Stimulated activated CD4-positive, alpha-beta T cell treated with anti-CD3 and anti-CD28 coated beads, Interleukin-1b, Interleukin-23, amount 100 ng/mL, for 4 hours (primary cell): ENCODE measurements around the gene MAPK8IP3.

Source experiments
- DNase-seq, 2 donors: peaks; one replicate each; pipeline ENCODE4 v3.0.0-alpha.2; 2020; ENCODE audit warnings: low read depth in 2 of 2

Gene MAPK8IP3

DNA sequence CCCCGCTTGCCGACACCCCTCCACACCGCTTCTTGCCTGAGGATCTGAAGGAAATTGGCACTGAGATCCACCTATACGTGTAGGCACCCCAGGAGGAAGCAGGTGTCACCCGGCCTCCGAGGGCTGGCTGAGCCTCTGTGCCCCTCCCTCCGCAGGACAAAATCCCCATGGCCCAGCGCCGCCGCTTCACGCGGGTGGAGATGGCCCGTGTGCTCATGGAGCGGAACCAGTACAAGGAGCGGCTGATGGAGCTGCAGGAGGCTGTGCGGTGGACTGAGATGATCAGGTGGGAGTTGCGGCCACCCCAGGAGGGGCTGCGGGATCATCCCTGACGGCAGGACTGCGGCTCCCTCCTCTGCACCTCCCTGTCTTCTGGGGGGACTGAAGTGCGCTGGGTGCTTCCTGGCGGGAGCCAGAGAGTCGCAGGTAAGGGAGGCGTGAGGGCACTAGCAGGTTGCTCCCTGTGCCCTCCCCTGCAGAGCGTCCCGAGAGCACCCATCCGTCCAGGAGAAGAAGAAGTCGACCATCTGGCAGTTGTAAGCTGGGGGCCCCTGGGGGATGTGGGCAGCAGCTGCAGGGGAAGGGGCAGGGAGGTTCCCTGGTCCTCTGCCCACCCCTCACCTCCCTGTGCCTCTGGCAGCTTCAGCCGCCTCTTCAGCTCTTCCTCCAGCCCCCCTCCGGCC, 56.3 kb downstream of the MAPK8IP3 start:
- DNase-seq: no peak

DNA sequence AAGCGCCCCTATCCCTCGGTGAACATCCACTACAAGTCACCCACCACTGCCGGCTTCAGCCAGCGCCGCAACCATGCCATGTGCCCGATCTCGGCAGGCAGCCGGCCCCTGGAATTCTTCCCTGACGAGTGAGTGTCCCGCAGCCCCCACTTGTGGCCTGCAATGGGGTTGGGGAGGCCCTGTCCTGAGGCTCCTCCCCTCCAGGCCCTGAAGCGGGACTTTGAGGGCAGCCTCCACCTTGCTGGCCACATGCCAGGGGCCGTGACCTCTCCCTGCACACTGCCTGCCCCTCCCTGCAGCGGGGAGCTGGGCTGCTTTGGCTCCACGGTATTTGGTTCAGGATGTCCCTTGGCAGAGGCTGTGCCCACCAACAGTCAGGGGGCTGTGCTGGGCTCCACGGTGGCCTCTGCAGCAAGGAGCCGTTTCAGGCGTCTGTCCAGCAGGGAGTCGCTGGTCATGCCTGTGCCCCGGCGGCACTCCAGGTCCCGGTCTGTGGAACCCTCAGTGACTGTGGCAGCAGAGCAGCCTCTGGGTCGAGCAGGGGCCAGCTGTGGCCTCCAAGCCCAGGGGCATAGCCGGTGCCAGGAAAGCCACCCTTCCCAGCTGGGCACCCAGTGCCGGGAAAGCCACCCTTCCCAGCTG, 57.0 kb downstream of the MAPK8IP3 start:
- DNase-seq: no peak

DNA sequence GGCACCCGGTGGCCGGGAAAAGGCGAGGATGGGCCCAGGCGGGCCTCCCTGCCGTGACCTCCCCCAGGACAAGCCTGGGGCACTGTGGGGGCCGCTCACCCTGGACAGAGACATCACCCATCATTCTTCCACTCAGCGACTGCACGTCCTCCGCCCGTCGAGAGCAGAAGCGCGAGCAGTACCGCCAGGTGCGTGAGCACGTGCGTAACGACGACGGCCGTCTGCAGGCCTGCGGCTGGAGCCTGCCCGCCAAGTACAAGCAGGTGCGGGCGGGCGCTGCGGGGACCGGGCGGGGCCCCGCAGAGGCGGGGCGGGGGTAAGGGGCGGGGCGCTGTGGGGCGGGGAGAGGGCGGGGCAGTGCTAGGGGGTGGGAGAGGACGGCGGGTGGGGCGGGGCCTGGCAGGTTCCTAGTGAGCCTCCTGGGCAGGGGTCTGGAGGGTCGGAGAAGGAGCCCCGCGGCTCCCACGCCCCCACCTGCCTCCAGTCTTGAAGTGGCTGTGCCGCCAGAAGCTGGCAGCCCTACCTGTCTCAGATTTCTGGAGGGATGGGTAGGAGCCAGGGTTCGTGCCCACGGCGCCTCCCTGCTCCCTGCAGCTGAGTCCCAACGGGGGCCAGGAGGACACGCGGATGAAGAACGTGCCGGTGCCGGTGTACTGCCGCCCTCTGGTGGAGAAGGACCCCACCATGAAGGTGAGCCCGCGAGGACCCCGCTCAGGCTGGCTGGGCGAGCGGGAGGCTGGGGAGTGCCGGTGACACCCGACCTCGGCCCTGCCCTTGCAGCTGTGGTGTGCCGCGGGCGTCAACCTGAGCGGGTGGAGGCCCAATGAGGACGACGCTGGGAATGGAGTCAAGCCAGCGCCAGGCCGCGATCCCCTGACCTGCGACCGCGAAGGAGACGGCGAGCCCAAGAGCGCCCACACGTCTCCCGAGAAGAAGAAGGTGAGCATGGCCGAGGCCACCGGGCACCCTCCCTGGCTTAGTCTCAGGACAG, 57.8 kb downstream of the MAPK8IP3 start:
- no peak for DNase-seq

DNA sequence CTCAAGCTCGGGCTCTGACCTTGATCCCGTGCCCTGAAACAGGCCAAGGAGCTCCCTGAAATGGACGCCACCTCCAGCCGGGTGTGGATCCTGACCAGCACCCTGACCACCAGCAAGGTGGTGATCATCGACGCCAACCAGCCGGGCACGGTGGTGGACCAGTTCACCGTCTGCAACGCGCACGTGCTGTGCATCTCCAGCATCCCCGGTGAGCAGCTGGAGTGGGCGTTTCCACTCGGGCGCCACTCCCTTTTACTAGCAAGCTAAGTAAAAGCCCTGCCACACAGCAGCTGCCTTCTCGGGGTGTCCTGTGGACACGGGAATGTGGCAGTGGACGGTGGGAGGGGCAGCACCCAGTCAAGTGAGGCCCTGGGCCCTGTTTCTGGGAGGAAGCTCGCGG, 59.0 kb downstream of the MAPK8IP3 start:
- no peak for DNase-seq

DNA sequence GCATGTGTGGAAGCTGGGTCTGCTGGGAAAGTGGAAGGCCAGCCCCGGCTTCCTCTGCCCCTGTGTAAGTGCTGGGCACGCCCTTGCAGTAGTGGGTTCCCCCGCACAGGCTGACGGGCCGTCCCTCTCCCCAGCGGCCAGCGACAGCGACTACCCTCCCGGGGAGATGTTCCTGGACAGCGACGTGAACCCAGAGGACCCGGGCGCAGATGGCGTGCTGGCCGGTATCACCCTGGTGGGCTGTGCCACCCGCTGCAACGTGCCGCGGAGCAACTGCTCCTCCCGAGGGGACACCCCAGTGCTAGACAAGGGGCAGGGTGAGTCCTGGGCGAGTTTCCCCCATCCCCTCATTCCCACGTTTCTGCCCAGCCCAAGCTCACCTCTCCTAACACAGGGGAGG, 59.8 kb downstream of the MAPK8IP3 start:
- DNase-seq: no peak

DNA sequence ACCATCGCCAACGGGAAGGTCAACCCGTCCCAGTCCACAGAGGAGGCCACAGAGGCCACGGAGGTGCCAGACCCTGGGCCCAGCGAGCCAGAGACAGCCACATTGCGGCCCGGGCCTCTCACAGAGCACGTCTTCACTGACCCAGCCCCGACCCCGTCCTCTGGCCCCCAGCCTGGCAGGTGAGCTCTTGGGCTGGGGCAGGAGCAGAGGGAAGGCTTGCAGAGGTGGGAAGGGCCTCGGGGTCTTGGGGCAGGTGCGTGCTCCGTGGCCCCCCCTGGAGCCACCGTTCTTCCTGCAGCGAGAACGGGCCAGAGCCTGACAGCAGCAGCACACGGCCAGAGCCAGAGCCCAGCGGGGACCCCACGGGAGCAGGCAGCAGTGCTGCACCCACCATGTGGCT, 60.2 kb downstream of the MAPK8IP3 start:
- DNase-seq: no peak

DNA sequence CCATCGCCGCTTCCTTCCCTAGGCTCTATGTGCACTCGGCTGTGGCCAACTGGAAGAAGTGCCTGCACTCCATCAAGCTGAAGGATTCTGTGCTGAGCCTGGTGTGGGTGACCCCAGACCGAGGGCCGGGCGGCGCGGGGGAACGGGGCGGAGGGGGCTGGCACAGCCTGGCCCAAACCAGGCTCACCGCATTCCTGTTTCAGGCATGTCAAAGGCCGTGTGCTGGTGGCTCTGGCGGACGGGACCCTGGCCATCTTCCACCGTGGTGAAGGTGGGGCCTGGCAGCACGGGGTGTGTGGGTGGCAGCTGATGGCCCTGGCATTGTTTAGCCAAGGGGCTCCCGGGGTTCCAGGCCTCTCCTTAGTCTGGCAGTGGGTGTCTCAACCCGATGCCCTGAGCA, 60.7 kb downstream of the MAPK8IP3 start:
- no peak for DNase-seq

DNA sequence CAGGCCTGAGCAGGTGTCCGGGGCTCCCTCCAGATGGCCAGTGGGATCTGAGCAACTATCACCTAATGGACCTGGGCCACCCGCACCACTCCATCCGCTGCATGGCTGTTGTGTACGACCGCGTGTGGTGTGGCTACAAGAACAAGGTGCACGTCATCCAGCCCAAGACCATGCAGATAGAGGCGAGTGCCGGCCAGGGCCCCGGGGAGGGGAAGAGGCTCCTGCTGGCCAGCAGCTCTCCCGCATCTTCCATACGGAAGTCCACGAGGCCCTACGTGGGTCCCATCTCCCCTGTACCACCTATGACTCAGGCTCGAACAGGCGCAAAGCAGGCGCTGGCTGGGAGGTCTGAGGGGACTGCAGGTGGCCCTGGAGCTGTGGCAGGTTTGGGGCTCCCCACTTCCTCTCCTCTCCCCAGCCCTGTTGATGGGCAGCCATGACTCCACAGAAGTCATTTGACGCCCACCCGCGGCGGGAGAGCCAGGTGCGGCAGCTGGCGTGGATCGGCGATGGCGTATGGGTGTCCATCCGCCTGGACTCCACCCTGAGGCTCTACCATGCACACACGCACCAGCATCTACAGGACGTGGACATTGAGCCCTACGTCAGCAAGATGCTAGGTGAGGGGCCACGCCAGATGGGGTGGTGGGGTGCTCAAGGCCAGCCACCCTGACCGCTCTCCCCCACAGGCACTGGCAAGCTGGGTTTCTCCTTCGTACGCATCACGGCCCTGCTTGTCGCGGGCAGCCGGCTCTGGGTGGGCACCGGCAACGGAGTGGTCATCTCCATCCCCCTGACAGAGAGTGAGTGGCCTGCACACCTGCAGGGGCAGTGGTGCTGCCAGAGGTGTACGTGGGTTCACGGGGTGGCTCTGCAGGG, 61.4 kb downstream of the MAPK8IP3 start:
- no peak for DNase-seq

DNA sequence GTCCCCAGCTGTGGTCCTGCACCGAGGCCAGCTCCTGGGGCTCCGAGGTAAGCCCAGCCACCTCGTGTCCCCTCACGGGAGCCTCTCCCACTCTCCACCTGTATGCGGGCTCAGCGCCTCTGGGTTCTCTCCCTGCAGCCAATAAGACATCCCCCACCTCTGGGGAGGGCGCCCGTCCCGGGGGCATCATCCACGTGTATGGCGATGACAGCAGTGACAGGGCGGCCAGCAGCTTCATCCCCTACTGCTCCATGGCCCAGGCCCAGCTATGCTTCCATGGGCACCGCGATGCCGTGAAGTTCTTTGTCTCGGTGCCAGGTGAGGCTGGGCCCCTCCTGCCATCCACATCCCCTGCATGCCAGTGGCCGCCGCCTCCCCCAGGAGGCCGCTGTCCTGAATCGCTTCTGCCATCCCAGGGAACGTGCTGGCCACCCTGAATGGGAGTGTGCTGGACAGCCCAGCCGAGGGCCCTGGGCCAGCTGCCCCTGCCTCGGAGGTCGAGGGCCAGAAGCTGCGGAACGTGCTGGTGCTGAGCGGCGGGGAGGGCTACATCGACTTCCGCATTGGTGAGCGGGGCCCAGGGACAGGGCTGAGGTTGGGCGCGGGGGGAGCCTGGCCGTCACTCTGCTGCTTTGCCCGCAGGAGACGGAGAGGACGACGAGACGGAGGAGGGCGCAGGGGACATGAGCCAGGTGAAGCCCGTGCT, 62.2 kb downstream of the MAPK8IP3 start:
- DNase-seq: no peak

DNA sequence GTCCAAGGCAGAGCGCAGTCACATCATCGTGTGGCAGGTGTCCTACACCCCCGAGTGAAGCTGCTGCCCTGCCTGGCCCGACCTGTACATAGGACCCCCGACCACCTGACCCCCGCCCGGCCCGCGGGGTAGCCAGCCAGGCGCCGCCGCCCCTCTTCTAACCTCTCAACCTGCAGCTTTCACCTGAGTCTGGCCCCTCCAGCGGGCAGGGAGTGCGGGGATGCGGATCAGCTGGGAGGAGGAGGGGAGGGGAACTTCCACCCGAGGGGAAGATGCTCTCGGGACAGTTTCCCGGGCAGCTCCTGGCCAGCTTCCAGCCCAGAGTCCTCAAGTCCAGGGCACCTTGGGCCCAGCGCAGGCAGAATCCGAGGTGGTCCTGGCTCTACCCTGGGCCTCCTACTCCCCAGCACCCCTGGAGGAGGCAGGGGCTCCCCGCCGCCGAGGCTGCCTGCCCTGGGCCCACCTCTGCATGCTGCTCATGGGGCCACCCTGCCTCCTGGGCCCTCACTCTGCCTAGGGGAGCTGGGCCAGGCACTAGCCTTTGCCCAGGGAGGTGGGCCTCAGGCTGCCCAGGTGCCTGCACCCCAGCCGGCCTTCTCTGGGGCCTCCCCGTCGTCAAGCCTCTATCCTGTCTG, 62.9 kb downstream of the MAPK8IP3 start:
- DNase-seq: no peak

DNA sequence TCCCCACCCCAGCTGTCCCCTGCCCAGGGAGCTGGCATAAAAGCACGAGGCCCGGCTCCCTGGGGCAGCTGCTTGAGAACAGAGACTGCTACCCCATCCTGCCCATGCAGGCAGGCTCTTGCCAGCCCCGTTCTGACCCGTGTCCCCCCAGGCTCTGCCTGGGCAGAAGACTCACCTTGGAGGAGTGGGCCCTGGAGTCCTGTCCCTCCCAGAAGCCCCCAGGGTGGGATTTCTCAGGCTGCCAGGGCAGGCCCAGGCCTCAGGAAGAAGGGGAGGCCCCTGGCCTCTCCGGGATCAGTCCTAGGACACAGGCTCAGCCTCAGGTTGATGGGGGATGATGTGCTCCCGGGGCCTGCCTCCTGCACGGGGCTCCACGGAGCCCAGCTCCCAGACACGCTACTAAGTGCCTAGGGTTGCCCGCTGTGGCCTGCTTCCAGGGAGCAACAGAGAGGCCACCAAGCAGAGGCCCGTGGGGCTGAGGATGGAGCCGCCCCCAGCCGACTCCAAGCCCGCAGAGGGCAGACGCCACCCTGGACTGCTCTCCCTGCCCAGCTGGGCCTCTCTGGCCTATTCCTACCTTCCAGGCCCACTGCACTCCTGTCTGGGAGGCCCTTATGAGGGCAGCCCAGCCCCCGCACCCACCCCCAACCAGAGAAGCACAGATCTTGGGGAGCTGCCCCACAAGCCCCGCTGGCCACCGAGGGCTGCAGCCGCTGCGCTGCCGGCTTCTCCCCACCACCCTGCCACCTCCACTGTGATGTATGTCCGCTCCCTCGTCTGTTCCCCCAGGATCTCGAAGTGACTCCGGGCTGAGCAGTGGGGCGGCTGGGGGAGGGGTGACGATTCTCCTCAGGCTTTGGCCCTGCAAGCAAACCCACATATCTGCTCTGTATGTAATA, 63.7 kb downstream of the MAPK8IP3 start:
- DNase-seq: no peak

DNA sequence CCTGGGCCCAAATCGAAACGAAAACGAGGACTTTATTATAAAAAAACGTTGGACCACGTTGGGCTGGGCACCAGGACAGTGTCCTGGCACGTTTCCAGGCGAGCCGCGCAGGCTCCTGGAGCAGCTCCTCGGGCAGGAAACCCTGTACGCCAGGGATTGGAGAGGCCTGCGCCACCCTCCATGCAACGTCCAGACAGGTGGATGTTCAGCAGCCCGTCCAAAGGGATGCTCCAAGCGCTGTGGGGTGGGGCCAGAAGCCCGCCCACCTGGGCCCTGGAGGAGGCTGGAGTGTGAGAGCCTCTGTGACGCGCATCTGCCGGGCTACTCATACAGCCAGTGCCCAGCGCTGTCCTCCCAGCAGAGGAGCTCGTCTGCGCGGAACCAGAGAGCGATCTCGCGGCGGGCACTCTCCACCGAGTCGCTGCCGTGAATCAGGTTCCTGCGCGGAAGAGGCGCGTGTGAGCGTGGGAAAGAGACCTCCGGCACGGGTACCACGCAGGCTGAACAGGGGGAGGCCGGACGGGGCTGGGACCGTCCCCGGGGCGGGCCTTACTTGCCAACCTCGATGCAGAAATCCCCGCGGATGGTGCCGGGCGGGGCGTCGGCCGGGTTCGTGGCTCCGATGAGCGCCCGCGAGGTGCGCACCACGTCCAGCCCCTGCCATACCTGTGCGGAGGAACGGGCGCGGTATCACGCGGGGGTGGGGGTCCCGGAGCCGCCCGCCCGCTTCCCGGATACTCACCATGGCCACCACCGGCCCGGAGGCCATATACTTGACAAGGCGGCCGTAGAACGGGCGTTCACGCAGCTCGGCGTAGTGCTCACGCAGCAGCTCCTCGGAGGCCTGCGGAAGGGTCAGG, 64.6 kb downstream of the MAPK8IP3 start:
- DNase-seq: peak in 1 of 2 donors; percentile 66

DNA sequence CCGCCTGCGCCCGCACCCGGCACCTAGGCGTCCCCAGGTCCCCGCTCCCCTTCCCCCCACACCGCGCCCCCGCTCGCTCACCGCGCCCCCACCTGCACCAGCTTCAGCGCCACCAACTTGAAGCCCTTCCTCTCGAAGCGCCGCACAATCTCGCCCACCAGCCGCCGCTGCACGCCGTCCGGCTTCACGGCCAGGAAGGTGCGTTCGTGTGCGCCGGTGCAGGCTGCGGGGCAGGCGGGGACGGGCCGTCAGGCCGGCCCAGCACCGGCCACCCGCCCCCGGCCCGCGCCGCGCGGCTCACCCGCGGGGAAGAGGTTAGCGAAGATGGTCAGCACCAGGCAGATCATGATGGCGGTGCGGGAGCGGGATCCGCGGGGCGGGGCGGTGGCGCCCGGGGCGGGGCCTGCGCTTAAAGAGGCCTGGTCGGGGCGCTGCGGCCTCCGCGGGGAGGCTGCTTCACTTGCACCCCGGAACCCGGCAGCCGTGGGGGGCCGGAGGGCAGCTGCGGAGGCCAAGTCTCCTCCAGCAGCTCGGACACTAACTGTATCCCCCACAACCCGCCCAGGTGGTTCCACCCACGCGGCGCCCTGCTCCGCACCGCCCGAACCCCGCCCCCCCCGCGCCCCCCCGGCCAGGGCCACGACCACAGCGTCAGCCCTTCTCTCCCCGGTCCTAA, 65.3 kb downstream of the MAPK8IP3 start, which contains the start of gene NME3:
NME3 (minus strand) TSS at position 356 of the 676 bp plus-strand sequence; CDS start at position 347, 9 bp downstream.
- DNase-seq: peak; percentile 56 to 78

DNA sequence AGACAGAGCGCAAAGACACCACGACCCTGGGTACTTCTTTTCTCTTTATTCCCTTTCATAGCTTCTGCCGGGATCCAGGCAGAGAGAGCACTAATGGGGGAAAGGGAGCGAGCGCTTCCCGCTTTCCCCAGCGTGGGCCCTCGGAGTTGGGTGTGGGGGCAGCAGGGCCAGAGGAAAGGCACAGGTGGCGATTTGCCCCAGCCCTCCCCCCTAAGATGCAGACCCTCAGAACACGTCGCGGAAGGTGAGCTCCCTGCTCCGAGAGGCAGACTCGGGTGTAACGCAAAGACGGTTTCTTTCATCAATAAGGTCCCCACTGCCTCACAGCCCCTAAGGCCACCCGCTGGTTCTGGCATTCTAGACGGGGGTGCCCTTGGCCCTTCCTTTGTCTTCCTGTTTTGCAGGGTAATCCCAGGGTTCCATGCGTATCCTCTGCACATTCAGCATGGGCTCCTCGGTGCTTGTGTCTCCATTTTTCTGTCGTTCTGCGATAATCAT, 65.9 kb downstream of the MAPK8IP3 start:
- no peak for DNase-seq

DNA sequence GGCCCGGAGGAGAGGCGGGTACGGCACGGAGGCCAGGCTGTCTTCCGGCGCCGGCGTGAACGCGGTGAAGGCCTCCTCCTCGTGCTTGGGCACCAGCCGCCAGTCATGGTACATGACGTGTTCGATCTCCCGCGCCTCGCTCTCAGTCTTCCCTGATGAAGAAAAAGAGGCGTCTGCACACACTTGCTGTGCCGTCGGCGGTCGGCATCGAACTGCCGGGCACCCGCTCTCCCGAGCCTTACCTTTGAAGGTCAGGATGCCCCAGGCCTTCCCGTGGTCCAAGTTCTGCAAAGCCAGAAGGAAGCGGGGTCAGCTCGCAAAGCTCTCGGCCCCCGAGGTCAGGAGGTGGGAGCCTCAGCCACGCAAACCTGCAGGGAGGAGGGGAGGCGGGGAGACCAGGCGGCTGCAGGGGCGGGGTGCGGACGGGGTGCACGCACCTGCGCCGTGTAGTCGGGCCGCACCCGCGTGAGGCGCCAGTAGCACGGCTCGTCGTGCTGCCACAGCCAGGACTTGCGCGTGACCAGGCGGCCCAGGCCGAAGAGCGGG, 66.4 kb downstream of the MAPK8IP3 start, which contains the start of gene EME2:
EME2 (plus strand) TSS at position 449 of the 546 bp plus-strand sequence. CDS start 418 bp downstream, outside the sequence.
- DNase-seq: peak in 1 of 2 donors; percentile 43

DNA sequence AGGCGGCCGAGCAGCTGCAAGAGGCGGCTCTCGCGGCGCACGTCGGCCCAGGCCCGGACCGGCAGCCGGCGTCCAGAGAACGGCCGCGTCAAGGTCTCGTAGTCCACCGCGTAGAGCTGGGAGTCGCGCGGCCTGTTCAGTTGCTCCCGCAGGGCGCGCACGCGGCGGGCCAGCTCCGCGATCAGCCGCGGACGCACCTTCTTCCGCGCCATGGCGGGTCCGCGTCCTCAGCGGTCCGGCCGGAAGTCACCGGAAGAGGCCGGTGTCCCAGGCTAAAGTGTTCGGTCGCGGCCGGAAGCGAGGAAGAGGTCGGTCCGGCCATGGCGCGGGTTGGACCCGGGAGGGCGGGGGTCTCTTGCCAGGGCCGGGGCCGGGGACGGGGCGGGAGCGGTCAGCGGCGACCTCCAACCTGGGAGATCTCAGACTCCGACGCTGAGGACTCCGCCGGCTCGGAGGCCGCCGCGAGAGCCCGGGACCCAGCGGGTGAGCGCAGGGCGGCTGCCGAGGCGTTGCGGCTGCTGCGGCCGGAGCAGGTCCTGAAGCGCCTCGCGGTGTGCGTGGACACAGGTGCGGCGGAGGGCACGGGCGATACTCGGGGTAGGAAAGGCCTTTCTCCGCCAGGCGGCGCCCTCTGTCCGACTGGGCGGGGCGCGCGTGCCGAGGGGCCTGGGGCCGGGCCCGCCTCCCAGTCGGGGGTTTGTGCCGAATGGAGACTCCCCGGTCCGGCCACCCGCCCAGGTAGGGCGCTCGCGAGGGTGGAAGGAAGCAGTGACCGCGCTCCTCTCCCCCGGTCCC, 67.1 kb downstream of the MAPK8IP3 start, which contains the start of gene MRPS34:
MRPS34 (minus strand) TSS at position 227 of the 795 bp plus-strand sequence; CDS start at position 212, 15 bp downstream.
- peak; percentile 65 to 77 for DNase-seq
